CD1c-positive myeloid dendritic cell (primary cell): Measurements from ENCODE around the gene SLC7A6OS.

Experiments used
- DNase-seq: peaks from one replicate; pipeline ENCODE4 v3.0.0-alpha.2; 2016; ENCODE audit errors: extremely low spot score

SLC7A6OS gene

GRCh38 chr16:68310774-68311511 lies at the start of gene SLC7A6OS, which contains the start of gene PRMT7:
Gene SLC7A6OS, minus strand, starts transcription at chr16:68310946. Its CDS starts 20 bp downstream, at chr16:68310926.
Gene PRMT7, plus strand, starts transcription at chr16:68311019. Its CDS starts 4,961 bp downstream, at chr16:68315980.
- DNase-seq: peak; percentile 97

GRCh38 chr16:68359398-68360191 lies 48.8 kb upstream of the SLC7A6OS start:
- DNase-seq: no peak

DNA sequence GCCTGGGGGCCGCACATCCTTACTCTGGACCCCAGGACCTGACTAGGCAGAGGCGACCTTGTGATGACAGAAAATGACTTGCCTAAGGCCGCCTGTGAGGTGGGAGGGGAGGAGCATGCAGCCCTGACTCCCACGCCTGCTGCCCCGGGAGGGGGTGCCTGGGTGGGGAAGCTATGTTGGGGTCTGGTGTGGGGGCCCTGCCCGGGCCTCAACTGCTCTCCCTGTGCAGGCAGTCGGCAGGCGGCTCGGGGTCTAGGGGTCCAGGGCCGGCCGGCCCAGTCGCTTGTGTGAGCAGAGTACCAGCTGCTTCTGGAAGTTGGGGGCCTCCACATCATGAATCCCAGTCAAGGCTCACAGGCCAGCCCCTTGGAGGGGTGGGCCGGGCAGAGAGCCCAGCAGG lies 48.2 kb upstream of the SLC7A6OS start:
- no peak for DNase-seq

- DNase-seq: no peak
Observed at GRCh38 chr16:68357923-68358322, 47.2 kb upstream of the SLC7A6OS start.

DNA sequence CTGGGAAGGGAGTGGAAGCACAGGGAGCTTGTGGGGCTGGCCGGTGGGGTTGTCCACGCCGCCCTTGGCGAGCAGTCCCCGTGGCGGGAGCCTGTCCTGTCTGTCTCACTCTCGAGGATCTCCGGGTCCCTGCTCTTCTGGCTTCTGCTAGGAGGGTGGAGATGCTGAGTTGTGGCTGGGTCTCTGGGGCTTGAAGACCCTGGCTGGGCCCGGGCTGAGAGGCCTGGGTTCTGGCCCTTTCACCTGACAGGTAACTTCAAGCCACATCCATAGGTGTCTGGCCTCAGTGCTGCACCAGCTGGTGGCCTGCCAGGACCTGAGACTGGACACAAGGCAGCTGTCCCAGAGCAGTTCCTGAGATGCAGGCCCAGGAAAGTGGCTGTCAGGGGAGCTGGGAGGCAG lies 46.8 kb upstream of the SLC7A6OS start:
- no peak for DNase-seq

DNA sequence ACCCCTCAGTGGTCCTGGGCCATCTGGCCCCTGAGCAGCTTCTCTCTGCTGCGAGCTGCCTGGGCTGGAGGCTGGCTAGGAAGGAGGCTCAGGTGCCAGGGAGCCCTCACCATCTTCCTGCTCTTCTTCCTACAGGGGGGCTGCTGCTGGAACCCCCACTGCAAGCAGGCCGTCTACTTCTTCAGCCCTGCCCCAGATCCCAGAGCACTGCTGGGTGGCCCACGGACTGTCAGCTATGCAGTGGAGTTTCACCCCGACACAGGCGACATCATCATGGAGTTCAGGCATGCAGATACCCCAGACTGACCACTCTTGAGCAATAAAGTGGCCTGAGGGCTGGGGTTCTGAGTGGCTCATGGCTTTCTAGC lies 46.2 kb upstream of the SLC7A6OS start:
- no peak for DNase-seq

DNA sequence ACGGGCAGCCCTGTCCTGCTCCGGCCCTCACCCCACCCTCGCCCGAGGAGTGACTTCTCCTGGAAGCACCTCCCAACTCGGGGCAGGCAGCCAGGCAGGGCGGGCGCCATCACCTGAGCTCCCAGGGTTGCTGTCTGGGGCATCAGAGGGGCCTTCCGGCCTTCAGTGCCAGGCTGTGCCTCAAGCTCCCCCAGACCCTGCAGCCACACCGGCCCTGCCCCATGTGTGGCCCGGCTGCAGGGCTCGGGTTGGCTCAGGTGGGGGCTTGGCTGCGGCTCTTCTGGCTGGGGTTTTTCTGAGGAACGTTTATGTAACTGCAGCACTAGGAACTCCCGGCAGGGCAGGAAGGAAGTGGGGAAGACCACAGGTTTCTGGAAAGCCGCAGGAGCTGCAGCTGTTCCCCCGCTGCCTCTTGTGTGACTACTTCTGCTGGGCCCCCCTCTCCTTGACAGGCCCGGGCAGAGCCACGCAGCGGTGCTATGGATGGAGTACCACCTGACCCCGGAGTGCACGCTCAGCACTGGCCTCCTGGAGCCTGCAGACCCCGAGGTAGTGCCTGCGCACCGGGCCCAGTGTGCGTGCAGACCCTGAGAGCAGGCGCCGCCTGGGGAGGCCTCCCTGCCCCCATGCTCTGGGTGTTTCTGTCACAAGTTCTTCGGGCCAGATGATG lies 45.6 kb upstream of the SLC7A6OS start:
- DNase-seq: peak; percentile 55

- DNase-seq: no peak
Observed at GRCh38 chr16:68355447-68356248, 44.9 kb upstream of the SLC7A6OS start.

DNA sequence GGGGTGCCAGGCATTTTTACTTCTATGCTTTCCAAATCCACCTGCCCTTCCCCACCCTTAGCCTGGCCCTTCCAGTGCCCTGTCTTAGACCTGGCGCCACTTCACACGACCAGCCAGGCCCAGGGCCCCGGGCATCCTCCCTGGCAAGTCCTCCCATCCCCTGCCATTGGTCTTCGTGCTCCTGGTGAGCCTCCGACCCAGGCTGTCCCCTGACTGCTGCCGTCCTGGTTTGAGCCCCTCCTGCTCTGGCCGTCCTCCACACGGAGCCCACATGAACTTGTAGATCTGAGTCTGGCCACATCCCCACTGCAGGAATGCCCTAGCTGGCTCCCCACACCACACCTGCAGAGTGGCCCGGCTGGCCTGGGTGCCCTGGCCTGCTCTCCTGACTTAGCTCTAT lies 44.1 kb upstream of the SLC7A6OS start:
- DNase-seq: no peak

GRCh38 chr16:68353366-68353765 lies 42.6 kb upstream of the SLC7A6OS start:
- DNase-seq: no peak

- DNase-seq: no peak
Observed at GRCh38 chr16:68351991-68352431, 41.3 kb upstream of the SLC7A6OS start.

DNA sequence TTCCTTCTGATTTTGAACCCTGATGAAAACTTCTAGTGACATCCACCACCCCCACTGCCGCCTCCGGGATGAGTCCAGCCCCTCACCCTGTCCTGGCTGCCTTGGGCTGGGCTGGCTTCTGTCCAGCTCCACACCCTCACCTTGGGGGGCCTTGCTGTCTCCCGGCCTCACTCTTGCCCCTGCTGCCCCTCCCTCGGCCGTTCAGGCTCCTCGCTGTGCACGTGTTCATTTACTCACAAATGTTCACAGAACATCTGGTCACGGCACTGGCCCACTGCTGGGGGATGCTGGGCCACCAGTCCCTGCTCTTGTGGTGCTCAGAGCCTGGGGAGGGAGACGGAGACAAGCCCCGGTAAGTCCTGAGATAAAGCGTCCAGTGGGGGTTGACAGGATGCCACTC lies 40.7 kb upstream of the SLC7A6OS start:
- DNase-seq: no peak

DNA sequence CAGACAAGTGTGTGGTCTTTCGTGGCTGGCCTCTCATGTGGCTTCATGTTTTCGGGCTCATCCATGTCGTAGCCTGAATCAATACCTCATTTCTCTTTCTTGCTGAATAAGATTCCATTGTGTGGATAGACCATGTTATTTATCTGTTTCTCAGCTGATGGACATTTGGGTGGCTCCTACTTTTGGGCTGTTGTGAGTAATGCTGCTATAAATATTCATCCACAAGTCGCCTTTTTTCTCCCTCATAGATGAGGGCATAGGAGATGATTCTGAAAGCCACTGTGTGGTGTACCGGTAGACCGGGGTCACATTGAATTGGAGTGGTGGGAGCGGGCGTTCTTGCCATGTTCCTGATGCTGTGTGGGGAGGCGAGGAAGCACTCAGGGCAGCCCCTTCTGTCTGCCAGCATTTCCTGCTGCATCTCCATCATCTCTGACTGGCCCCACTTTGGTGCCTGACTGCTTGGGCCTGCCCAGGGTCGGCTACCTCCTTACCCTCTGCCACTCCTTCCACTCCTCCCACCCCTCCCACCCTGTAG lies 40.1 kb upstream of the SLC7A6OS start:
- no peak for DNase-seq

GRCh38 chr16:68349838-68350410 lies 39.2 kb upstream of the SLC7A6OS start:
- no peak for DNase-seq

- DNase-seq: no peak
Observed at GRCh38 chr16:68348639-68349445, 38.1 kb upstream of the SLC7A6OS start.

DNA sequence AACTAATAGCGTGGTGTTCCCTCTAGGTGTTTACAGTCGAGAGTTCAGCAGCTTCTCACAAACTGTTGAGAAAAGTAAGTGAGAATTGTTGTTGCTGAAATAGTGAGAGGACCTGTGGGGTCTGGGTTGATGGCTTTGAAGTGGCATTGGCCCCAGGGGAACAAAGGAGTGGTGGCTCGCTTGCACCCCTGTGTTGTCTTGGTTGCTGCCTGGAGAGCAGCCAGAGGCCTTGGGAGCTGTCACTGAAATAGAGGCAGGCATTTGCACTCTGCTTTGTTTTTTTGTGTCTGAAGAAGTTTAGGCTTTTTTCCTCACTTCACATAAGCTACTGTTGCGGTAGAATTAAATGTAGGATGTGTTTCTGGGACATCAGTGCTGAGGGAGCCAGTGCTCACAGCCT lies 36.9 kb upstream of the SLC7A6OS start:
- no peak for DNase-seq

- DNase-seq: no peak
Observed at GRCh38 chr16:68346892-68347480, 36.2 kb upstream of the SLC7A6OS start.

GRCh38 chr16:68345958-68346635 lies 35.4 kb upstream of the SLC7A6OS start:
- DNase-seq: no peak

DNA sequence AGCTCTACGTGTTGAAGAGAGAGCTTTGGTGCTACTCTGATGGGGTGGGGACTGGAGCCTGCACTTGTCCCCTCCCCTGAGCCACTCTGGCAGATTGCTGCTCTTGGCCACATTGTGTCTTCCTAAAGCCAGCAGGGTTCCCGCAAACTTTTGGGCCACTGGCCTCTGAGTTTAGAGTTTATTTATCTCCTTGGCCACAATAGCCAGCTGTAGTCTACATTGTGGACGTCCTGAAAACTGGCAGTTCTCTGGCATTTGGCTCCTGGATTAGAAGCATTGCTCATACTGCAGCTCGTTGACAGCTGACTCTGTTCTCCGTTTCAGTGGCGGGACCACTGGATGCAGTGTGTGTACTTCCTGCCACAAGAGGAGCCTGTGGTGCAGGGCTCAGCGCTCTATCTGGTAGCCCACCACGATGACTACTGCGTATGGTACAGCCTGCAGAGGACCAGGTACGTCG lies 34.6 kb upstream of the SLC7A6OS start:
- DNase-seq: no peak
